ENCODE results near the gene VPS54.
"Not testable (repeated sequence)": the region's sequence is repeated elsewhere in the genome, so short reads cannot be mapped to it uniquely, and the experiment has no call there.

Gene VPS54

GRCh38 chr2:64000630-64001381 lies 18.4 kb downstream of the VPS54 start:
- no peak overlapping the region for H3K4me3 ChIP-seq (ENCODE audit: low read depth, low read length)
- H3K36me3 ChIP-seq (ENCODE audit: control insufficient read depth, insufficient read depth, low read length): no peaks in the 10 kb centered on the region
- no peak overlapping the region for H3K9ac ChIP-seq (ENCODE audit: low read depth, low read length)
- H3K27me3 ChIP-seq (ENCODE audit: control insufficient read depth, insufficient read depth, low read length): no peaks in the 10 kb centered on the region
- no peaks in the 10 kb centered on the region for H3K9me3 ChIP-seq (ENCODE audit: control insufficient read depth, insufficient read depth, low read length)
- H3K4me1 ChIP-seq (ENCODE audit: control insufficient read depth, insufficient read depth, low read length): no peaks in the 10 kb centered on the region

- no peak overlapping the region for H3K4me3 ChIP-seq (ENCODE audit: low read depth, low read length)
- no peaks in the 10 kb centered on the region for H3K4me1 ChIP-seq (ENCODE audit: control insufficient read depth, insufficient read depth, low read length)
- no peaks in the 10 kb centered on the region for H3K9me3 ChIP-seq (ENCODE audit: control insufficient read depth, insufficient read depth, low read length)
- no peak overlapping the region for H3K9ac ChIP-seq (ENCODE audit: low read depth, low read length)
- H3K27me3 ChIP-seq (ENCODE audit: control insufficient read depth, insufficient read depth, low read length): no peaks in the 10 kb centered on the region
- H3K36me3 ChIP-seq (ENCODE audit: control insufficient read depth, insufficient read depth, low read length): no peaks in the 10 kb centered on the region
Observed at GRCh38 chr2:63999049-63999448, 20.2 kb downstream of the VPS54 start.

DNA sequence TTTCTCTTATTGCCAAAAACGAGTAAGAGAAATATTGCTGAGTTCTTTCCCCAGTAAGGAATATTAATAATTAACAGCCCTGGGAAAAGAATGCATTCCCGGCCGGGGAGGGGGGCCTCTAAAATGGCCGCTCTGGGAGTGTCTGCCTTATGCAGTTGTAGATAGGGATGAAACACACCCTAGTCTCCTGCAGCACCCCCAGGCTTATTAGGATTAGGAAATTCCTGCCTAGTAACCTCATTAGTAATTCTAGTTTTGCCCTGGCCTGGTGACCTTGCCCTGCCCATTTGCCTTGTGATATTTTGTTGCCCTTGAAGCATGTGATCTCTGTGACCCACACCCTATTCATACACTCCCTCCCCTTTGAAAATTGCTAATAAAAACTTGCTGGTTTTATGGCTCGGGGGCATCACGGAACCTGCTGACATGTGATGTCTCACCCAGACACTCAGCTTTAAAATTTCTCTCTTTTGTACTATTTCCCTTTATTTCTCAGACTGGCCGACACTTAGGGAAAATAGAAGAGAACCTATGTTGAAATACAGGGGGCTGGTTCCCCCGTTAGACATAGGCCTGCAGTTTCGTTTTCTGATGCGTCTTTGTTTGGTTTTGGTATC lies 22.5 kb downstream of the VPS54 start:
- H3K27me3 ChIP-seq (ENCODE audit: control insufficient read depth, insufficient read depth, low read length); H3K9ac ChIP-seq (ENCODE audit: low read depth, low read length); H3K9me3 ChIP-seq (ENCODE audit: control insufficient read depth, insufficient read depth, low read length); H3K36me3 ChIP-seq (ENCODE audit: control insufficient read depth, insufficient read depth, low read length); H3K4me1 ChIP-seq (ENCODE audit: control insufficient read depth, insufficient read depth, low read length); H3K4me3 ChIP-seq (ENCODE audit: low read depth, low read length): not testable (repeated sequence)

DNA sequence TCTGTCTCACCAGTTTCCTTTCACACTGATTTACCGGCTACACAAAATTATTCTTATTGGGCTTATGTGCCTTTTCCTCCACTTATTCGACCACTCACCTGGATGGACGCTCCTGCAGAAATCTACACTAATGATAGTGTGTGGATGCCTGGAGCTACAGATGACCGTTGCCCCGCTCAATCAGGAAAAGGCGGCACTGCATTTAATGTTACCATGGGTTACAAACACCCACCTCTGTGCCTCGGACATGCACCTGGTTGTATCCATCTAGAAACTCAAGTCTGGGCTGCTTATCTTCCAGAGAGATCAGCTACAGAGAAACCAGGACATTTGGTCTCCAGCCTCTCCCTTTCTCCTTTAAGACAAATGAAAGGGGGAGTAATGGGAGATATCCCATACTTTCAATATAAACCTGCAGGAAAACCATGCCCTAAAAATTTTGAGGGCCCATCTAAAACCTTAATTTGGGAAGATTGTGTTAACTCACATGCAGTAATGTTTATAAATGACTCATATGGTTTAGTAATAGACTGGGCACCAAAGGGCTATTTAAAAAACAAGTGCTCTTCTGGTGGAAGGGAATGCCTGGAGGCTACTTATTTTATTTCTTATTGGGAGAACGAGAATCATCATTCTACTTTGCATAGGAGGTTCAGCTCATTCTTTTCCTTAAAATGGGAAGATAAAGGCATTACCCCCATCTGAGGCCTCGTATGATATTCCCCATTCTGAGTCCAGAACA lies 24.7 kb downstream of the VPS54 start:
- H3K4me1 ChIP-seq (ENCODE audit: control insufficient read depth, insufficient read depth, low read length); H3K27me3 ChIP-seq (ENCODE audit: control insufficient read depth, insufficient read depth, low read length); H3K9me3 ChIP-seq (ENCODE audit: control insufficient read depth, insufficient read depth, low read length); H3K4me3 ChIP-seq (ENCODE audit: low read depth, low read length); H3K9ac ChIP-seq (ENCODE audit: low read depth, low read length); H3K36me3 ChIP-seq (ENCODE audit: control insufficient read depth, insufficient read depth, low read length): not testable (repeated sequence)

GRCh38 chr2:63993871-63994270 lies 25.4 kb downstream of the VPS54 start:
- Histone ChIP-seq H3K9me3 (ENCODE audit: control insufficient read depth, insufficient read depth, low read length) (peaks cover 6% of the 10 kb centered on the region), H3K4me3 (ENCODE audit: low read depth, low read length) (no peak overlapping the region), H3K4me1 (ENCODE audit: control insufficient read depth, insufficient read depth, low read length) (peaks cover 2% of the 10 kb centered on the region), H3K36me3 (ENCODE audit: control insufficient read depth, insufficient read depth, low read length) (no peaks in the 10 kb centered on the region), H3K27me3 (ENCODE audit: control insufficient read depth, insufficient read depth, low read length) (no peaks in the 10 kb centered on the region), H3K9ac (ENCODE audit: low read depth, low read length) (no peak overlapping the region)

DNA sequence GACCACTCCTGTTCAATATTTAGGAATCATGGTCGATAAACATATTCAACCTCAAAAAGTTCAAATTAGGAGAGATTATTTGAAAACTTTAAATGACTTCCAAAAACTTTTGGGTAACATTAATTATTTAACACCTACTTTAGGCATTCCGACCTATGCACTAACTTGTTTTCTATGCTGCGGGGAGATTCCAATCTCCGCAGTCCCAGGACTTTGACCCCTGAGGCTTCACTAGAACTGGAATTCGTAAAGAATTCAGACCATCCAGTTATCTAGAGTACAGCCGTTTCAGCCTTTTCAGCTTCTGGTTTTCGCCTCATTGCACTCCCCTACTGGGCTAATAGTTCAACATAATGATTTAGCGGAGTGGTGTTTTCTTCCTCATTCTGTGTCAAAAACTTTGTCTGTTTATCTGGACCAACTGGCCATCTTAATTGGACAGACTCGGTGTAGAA lies 26.1 kb downstream of the VPS54 start:
- H3K36me3 ChIP-seq (ENCODE audit: control insufficient read depth, insufficient read depth, low read length); H3K27me3 ChIP-seq (ENCODE audit: control insufficient read depth, insufficient read depth, low read length); H3K4me1 ChIP-seq (ENCODE audit: control insufficient read depth, insufficient read depth, low read length); H3K9ac ChIP-seq (ENCODE audit: low read depth, low read length); H3K9me3 ChIP-seq (ENCODE audit: control insufficient read depth, insufficient read depth, low read length); H3K4me3 ChIP-seq (ENCODE audit: low read depth, low read length): not testable (repeated sequence)

DNA sequence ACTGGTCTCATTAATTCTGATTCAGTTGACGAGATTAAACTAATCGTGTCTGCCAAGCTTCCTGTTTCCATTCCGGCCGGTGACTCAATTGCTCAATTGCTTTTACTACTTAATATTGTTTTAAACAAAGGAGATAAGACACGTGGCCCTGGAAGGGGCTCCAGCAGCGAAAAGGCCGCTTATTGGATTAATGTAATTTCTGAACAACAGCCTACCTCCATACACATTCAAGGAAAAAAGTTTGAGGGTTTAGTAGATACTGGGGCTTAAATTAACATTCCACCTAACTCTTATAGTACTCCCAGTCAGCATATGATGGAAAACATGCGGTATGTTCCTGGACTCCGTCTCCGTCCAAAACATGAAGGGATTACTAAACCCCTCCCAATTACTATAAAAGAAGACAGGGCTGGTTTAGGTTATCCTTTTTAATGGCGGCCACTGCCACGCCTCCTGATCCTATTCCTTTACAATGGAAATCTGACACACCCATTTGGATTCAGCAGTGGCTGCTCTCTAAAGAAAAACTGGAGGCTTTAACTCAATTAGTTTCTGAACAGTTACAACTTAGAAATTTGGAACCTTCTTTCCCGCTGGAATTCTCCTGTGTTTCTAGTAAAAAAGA lies 27.1 kb downstream of the VPS54 start:
- no peaks in the 10 kb centered on the region for H3K27me3 ChIP-seq (ENCODE audit: control insufficient read depth, insufficient read depth, low read length)
- H3K4me3 ChIP-seq (ENCODE audit: low read depth, low read length): no peak overlapping the region
- no peak overlapping the region for H3K9ac ChIP-seq (ENCODE audit: low read depth, low read length)
- peaks cover 6% of the 10 kb centered on the region for H3K9me3 ChIP-seq (ENCODE audit: control insufficient read depth, insufficient read depth, low read length)
- H3K4me1 ChIP-seq (ENCODE audit: control insufficient read depth, insufficient read depth, low read length): peaks cover 2% of the 10 kb centered on the region
- H3K36me3 ChIP-seq (ENCODE audit: control insufficient read depth, insufficient read depth, low read length): no peaks in the 10 kb centered on the region

DNA sequence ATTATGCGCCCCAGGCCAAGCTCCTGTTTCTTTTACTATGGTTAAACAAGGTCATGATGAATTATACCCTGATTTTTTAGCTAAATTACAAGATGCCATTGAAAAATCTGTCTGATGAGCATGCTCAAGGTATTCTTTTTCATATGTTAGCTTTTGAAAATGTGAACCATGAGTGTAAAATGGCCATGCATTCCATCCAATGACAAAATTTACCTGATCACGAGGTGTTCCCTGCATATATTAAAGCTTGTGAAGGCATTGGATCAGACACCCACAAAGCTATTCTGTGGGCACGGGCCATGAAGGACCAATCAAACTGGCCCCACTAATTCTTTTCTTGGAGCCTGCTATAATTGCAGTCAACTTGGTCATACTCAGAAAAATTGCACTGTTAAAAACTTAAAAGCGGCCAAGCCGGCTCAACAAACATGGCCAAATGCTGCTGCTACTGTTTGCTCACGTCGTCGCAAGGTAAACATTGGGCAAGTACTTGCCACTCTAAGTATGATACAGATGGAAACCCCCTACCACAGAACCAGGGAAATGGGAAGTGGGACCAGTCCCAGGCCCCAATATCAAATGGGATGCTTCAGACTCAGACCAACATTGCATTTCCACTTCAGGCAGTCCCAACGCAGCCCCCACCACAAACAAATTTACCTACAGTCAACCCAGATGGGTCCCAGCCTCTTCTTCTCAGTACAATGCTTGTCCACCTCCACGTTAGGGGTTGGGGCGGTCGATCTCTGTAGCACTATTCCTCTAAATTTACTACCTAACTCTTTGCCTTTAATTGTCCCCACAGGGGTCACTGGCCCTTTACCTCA lies 27.8 kb downstream of the VPS54 start:
- not testable (repeated sequence) for H3K4me3 ChIP-seq (ENCODE audit: low read depth, low read length); H3K9me3 ChIP-seq (ENCODE audit: control insufficient read depth, insufficient read depth, low read length); H3K4me1 ChIP-seq (ENCODE audit: control insufficient read depth, insufficient read depth, low read length); H3K27me3 ChIP-seq (ENCODE audit: control insufficient read depth, insufficient read depth, low read length); H3K9ac ChIP-seq (ENCODE audit: low read depth, low read length); H3K36me3 ChIP-seq (ENCODE audit: control insufficient read depth, insufficient read depth, low read length)

DNA sequence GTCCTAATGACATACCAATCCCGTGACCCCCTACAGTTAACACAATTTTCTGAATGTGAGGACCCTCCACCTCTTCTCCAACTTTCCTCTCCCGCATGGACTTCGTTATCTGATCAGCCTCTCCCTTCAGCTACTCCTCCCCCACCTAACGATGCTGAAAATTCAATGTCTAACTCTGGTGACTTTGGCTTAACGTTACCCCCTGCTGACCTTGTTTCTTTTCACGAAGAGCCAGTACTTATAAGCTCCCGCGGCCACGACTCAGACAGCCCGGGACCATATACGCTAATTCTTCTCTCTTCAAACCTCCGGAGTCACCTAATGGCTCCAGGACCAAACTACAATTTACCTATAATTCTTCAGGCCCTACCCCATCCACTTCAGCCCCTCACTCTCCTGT lies 29.2 kb downstream of the VPS54 start:
- H3K36me3 ChIP-seq (ENCODE audit: control insufficient read depth, insufficient read depth, low read length): no peaks in the 10 kb centered on the region
- no peak overlapping the region for H3K9ac ChIP-seq (ENCODE audit: low read depth, low read length)
- no peak overlapping the region for H3K4me3 ChIP-seq (ENCODE audit: low read depth, low read length)
- peaks cover 6% of the 10 kb centered on the region for H3K9me3 ChIP-seq (ENCODE audit: control insufficient read depth, insufficient read depth, low read length)
- peaks cover 2% of the 10 kb centered on the region for H3K4me1 ChIP-seq (ENCODE audit: control insufficient read depth, insufficient read depth, low read length)
- no peaks in the 10 kb centered on the region for H3K27me3 ChIP-seq (ENCODE audit: control insufficient read depth, insufficient read depth, low read length)

GRCh38 chr2:63988842-63989436 lies 30.3 kb downstream of the VPS54 start:
- not testable (repeated sequence) for H3K9me3 ChIP-seq (ENCODE audit: control insufficient read depth, insufficient read depth, low read length); H3K9ac ChIP-seq (ENCODE audit: low read depth, low read length); H3K27me3 ChIP-seq (ENCODE audit: control insufficient read depth, insufficient read depth, low read length); H3K4me1 ChIP-seq (ENCODE audit: control insufficient read depth, insufficient read depth, low read length); H3K36me3 ChIP-seq (ENCODE audit: control insufficient read depth, insufficient read depth, low read length); H3K4me3 ChIP-seq (ENCODE audit: low read depth, low read length)
